Measurements from ENCODE around the gene MED13L. TPM values are rescaled to one million over a fixed set of nuclear protein-coding genes. Genes with fewer than 3 reads are reported as not detected.

MED13L gene
- total RNA-seq, 1 donor: 180 TPM

- TF ChIP-seq CTCF (IDR thresholded peaks at IDR 0.05; ENCODE audit: insufficient read depth, low read length): no peak
- no peak for DNase-seq (ENCODE audit: low read depth)
- H3K4me3 ChIP-seq (ENCODE audit: low read depth, low read length): no peak overlapping the region
Measured at GRCh38 chr12:116104167-116104767, 173.2 kb downstream of the MED13L start.

GRCh38 chr12:116101991-116102390 lies 175.5 kb downstream of the MED13L start:
- no peak overlapping the region for H3K4me3 ChIP-seq (ENCODE audit: low read depth, low read length)
- no peak for TF ChIP-seq CTCF (IDR thresholded peaks at IDR 0.05; ENCODE audit: insufficient read depth, low read length)
- DNase-seq (ENCODE audit: low read depth): no peak

GRCh38 chr12:116099652-116100432 lies 177.7 kb downstream of the MED13L start:
- H3K4me3 ChIP-seq (ENCODE audit: low read depth, low read length): no peak overlapping the region
- no peak for TF ChIP-seq CTCF (IDR thresholded peaks at IDR 0.05; ENCODE audit: insufficient read depth, low read length)
- no peak for DNase-seq (ENCODE audit: low read depth)

- H3K4me3 ChIP-seq (ENCODE audit: low read depth, low read length): no peak overlapping the region
- no peak for DNase-seq (ENCODE audit: low read depth)
- no peak for TF ChIP-seq CTCF (IDR thresholded peaks at IDR 0.05; ENCODE audit: insufficient read depth, low read length)
Measured at GRCh38 chr12:116096874-116097273, 180.6 kb downstream of the MED13L start.

GRCh38 chr12:116094475-116094874 lies 183.0 kb downstream of the MED13L start:
- H3K4me3 ChIP-seq (ENCODE audit: low read depth, low read length): no peak overlapping the region
- DNase-seq (ENCODE audit: low read depth): no peak
- TF ChIP-seq CTCF (IDR thresholded peaks at IDR 0.05; ENCODE audit: insufficient read depth, low read length): no peak

- no peak for DNase-seq (ENCODE audit: low read depth)
- no peak overlapping the region for H3K4me3 ChIP-seq (ENCODE audit: low read depth, low read length)
- no peak for TF ChIP-seq CTCF (IDR thresholded peaks at IDR 0.05; ENCODE audit: insufficient read depth, low read length)
Measured at GRCh38 chr12:116093915-116094314, 183.6 kb downstream of the MED13L start.

Measured in fibroblast of the aortic adventitia (primary cell).